ENCODE results near the gene ARL6.

DNA sequence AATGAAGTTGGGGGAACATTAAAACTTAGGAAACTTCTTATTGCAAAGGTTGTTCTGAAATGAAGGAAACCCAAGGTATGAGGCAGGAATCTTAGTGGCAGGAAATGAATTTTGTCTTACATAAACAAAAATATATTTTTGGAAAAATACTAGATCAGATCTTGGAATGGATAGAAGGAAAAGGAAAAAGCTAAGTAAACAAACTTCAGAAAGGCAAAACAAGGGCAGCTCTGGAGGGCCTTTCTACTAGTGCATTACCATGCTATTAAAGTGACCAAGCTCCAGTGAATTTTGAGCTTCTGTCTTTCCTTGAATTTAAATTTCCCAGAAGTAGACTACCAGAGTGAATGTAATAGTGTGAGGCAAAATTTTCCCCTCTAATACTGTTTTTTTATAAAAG lies 13.6 kb downstream of the ARL6 start:
- TF ChIP-seq, protein P1, sequence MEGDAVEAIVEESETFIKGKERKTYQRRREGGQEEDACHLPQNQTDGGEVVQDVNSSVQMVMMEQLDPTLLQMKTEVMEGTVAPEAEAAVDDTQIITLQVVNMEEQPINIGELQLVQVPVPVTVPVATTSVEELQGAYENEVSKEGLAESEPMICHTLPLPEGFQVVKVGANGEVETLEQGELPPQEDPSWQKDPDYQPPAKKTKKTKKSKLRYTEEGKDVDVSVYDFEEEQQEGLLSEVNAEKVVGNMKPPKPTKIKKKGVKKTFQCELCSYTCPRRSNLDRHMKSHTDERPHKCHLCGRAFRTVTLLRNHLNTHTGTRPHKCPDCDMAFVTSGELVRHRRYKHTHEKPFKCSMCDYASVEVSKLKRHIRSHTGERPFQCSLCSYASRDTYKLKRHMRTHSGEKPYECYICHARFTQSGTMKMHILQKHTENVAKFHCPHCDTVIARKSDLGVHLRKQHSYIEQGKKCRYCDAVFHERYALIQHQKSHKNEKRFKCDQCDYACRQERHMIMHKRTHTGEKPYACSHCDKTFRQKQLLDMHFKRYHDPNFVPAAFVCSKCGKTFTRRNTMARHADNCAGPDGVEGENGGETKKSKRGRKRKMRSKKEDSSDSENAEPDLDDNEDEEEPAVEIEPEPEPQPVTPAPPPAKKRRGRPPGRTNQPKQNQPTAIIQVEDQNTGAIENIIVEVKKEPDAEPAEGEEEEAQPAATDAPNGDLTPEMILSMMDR (IDR thresholded peaks at IDR 0.05): no peak
- no peak for TF ChIP-seq POLR2AphosphoS5 (IDR thresholded peaks at IDR 0.05; ENCODE audit: insufficient read depth in 1 of 2, low read depth in 1 of 2)
- TF ChIP-seq POLR2A (IDR thresholded peaks at IDR 0.05): no peak

All from vagina (tissue), 2 donors.